ENCODE results near the gene ADH1A.
"Not testable (repeated sequence)": the region's sequence is repeated elsewhere in the genome, so short reads cannot be mapped to it uniquely, and the experiment has no call there.

The ADH1A gene

DNA sequence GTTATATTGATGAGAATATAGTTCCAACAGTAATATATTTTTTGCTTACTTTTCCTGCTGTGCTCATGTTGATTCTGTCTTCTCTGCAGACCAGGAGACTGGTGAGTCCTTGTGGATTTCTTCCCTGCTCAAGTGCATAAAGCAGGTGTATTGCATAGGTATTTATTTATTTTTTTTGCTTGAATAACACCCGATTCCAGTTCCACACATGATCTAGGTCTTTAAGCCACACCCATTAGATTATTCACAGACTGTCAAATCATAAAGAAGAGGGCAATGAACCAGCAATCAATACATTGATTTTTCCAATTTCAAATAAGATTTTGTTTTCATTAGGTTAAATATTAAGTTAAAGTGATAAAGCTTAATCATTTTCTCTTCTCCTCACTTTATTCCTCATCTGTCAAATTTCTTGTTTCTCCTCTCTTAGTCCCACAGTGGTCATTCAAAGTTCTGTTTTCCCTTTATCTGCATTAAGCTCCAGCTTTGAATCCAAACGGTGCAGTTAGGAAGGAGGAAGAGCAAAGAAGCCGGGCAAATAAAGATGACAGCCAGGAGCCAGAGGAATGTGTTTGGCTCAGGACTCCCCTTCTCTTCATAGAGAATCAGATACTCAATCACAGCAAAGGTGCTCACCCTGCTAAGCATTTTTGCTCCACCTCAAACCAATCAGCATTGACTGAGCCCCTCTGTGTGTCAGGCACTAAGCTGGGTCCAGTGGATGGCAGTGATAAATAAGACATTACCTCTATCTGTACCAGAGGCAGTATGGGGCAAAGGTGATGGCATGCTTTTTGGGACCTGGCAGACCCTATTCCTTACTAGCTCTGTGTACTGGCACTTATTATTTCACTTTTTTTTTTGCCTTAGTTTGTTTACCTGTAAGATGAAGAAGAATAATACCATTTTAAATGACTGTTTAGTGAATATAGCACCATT, at the start of gene ADH1A:
ADH1A (minus strand) TSS at position 138 of the 939 bp plus-strand sequence; CDS start at position 67, 71 bp downstream.
- DNase-seq: no peak

DNA sequence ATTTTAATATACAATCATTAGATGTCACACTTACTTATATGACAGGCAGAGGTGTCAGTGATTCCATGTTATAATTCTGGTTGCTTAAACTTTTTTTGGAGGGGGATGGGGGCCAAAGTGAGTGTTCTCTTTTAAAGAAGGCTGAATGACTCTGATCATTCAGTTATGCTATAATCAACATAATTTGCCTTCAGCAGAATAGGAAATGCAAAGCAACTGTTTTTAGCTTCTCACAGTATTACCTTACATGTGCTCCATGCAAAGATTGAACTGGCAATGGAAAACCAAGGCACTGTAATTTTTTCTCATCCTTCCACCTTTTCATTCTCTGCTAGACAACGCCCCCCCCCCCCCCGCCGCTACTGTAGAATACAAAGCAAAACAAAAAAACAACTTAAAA, 48.4 kb upstream of the ADH1A start:
- no peak for DNase-seq

DNA sequence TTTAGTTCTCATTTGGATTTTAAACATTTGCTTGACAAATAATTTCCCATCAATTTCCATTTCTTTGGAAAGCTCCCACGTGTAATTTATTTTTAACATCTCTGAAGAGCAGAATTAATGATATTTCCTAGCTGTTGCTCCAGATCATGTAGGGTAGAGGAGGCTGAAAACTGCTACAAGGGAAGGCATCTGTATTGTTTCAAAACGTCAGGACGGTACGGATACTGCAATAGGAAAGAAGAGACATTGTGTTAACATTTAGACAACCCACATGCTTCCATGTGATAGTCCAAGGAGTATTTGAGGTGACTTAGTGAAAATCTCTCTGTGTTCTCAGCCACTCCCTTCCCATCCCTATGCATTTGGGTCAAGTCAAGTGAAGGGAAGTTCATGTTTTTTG, 45.8 kb upstream of the ADH1A start:
- no peak for DNase-seq

DNA sequence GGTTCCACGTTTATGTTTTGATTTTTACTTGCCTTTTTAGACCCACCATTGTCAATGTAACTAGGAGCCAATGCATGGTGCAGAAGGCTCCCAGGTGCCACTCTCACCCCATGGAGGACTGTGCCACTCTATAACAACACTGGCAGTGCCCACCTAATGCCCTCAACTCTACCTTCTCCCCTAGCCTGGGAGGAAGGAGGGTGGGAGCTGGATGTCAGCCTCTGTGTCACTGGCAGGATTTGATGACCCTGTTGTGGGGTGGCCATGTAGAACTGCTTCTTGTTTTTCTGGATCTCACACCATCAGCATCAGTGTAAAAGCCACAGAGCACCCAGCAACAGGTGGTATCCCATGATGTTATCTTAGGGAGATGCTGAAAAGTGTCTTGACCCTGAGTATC, 44.1 kb upstream of the ADH1A start:
- DNase-seq: no peak

DNA sequence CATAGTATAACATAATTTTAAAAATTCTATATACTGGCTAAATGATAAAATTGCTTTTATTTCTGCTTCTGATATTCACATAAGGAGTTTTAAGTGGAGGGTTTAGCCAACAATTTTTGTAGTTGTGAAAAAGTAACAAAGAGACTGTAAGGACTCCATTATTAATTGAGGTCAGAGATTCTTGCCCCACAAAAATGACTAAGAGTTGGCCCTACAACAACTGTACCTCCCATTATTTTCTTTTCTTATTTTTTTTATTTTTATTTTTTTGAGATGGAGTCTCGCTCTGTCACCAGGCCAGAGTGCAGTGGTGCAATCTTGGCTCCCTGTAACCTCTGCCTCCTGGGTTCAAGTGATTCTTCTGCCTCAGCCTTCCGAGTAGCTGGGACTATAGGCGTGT, 39.9 kb upstream of the ADH1A start:
- no peak for DNase-seq

DNA sequence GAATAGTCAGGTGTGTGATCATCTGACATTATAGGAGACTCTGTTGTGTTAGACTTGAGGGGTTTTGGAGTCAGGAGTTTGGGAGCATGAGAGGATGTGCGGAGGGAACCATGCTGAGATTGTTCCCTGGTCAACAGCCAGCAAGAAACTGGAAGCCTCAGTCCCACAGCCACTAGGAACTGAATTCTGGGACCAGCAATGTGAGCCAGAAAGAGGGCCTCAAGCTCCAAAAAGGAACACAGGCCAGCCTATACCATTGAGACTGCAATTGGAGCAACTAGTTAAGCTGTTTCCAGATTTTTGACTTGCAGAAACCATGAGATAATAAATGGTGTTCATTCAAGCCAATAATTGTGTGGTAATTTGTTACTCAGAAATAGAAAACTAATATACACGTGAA, 39.1 kb upstream of the ADH1A start:
- DNase-seq: no peak

DNA sequence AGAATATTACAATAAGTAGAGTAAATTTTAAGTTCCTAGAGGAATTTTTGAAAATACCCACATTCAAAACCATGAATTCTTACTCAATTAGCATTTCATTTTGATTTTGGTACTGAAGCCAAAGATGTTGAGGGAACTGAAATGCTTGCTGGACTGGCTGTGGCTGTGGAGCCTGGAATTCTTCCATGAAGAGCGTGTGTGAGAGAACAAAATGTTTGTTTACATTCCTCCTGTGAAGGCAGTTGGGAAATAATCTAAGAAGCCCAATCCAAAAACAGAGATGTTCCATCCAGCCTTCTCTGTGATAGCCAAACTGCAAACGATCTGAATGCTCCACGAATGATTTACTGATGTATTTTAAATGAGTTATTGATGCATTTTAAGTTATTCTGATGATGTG, 34.2 kb upstream of the ADH1A start:
- DNase-seq: peak; percentile 63

DNA sequence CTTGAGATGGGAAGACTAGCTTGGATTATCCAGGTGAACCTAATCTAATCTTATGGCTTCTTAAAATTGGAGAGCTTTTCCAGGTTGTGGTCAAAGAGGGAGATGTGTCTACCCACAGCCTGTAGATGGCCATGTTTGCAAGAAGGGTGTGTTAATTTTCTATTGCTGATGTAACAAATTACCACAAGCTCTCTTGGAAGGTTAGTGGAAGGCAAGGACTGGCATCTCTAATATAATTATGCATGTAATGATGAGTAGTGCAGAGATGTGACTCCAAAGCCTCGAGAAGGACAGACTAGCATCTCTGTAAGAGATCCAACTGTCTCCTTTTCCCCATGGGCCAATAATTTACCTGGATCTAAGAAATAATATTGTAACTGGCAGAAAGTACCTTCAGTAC, 33.6 kb upstream of the ADH1A start:
- DNase-seq: no peak

DNA sequence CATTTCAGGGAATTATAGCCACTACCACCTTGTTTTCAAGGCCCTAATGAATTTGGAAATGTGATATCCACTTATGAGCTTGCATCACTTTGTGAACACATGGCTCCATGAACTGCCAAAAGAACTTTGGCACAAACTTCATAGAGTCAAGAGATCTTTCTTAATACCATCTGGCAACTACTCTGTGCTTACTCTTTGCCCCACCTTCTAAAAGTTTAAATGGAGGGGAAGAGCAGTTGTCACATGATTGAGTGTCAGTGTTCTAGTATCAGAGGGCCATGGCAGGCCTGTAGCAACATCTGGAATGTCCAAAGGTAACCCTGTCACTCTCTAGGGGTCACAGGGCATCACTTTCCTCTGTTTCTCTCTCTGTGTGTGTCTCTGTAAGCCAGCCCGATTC, 33.0 kb upstream of the ADH1A start:
- DNase-seq: no peak

DNA sequence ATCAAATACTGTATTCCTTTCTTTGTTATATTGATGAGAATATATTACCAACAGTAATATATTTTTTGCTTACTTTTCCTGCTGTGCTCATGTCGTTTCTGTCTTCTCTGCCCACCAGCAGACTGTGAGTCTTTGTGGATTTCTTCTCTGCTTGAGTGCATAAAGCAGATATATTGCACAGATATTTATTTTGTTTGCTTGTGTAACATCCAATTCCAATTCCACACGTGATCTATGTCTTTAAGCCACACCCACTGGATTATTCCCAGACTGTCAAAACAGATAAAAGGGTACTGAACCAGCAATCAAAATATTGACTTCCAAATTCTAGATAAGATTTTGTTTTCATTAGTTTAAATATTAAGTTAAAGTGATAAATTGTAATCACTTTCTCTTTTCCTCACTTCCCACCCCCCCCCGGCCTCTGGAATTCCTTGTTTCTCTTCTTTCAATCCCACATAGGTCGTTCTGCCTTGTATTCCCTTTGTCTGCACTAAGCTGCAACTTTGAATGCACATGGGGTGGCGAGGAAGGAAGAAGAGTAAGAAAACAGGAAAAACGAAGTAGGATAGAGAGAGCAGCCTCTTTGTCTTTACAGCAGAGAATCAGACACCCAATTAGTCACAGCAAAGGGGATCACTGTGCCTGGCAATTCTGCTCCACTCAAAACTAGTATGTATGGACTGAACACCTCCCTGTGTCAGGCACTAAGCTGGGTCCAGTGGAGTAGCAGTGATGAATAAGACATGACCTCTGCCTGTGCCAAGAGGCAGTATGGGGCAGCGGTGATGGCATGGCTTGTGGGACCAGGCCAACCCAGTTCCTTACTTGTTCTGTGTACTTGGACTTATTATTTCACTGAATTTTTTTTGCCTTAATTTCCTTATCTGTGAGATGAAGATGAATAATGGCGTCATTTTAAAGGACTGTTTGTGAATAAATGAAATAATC, 30.7 kb upstream of the ADH1A start, which contains the start of gene ADH1B:
ADH1B (minus strand) TSS at position 161 of the 951 bp plus-strand sequence; CDS start at position 91, 70 bp downstream.
- no peak for DNase-seq

DNA sequence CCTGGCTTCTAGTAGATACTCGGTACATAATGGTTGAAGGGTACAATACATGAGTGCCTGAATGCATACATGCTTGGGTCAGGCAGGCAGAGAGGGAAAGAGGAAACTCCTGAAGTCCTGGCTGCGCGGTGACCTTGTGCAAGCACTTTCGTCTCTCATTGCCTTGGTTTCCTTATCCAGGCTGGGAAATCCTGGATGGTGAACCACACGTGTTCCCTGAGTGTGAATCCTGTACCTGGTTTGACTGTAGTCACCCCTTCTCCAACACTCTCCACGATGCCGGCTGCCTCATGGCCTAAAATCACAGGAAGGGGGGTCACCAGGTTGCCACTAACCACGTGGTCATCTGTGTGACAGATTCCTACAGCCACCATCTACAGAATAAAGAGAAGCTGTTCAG, 27.0 kb upstream of the ADH1A start:
- DNase-seq: not testable (repeated sequence)

DNA sequence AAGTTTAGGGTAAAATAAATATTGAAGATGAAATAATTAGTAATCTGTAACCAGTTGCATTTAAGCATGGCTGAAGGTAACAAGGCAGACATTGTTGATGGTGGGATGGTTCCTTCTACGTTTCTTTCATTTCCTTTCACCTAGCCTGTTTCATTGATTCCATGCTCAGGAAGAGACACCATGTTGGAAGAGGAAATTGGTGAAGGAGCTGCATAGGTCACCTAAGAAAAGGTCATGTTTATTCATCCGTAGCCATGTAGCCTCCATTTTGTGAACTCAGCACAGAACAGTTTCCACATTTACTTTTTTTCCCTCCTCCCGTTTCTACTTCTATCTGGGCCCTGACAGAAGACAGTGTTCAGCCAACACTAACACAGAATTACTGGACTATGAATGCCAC, 26.6 kb upstream of the ADH1A start:
- DNase-seq: no peak

DNA sequence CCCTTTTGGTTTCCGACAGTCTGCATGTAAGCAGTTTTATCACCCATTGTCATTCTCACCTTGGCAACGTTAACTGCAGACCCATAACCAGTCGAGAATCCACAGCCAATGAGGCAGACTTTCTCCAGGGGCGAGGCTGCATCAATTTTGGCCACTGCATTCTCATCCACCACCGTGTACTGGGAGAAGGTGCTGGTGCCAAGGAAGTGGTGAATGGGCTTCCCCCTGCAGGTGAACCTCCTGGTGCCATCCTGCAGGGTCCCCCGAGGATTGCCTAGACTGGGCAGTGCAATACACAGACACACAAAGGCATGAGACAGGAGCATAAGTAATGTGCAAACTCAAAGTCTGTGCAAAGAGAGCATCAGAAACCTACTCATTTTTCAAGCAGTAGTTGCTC, 25.1 kb upstream of the ADH1A start:
- no peak for DNase-seq

DNA sequence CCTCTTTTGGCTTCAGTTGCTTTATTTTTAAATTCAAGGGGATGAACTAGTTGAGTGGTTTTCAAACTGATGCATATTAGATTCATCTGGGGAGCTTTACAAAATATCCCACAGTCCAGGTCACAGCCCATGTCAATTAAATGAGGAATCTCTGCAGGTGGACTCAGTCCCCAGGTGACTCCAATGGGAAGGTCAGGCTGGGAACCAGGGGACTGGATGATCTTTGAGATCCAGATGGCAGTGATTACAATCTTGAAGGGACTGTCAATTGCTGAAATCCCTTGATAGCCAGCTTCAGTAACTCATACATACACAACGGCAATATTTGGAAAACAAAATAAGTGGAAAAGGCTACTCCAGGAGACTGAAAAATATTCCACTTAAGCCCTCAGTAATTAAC, 23.4 kb upstream of the ADH1A start:
- DNase-seq: no peak

DNA sequence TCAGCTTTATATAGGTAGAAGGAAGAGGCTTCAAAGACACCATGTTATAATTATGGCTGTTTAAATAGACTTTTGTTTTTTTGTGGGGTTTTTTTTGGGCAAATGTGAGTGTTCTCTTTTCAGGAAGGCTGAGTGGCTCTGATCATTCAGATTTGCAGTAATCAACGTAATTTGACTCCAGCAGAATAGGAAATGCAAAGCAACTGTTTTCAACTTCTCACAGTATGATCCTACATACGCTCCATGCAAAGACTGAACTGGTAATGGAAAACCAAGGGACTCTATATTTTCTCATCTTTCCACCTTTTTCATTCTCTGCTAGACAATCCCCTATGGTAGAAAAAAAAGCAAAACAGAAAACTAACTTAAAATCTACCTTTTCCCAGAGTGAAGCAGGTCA, 19.6 kb upstream of the ADH1A start:
- DNase-seq: no peak

DNA sequence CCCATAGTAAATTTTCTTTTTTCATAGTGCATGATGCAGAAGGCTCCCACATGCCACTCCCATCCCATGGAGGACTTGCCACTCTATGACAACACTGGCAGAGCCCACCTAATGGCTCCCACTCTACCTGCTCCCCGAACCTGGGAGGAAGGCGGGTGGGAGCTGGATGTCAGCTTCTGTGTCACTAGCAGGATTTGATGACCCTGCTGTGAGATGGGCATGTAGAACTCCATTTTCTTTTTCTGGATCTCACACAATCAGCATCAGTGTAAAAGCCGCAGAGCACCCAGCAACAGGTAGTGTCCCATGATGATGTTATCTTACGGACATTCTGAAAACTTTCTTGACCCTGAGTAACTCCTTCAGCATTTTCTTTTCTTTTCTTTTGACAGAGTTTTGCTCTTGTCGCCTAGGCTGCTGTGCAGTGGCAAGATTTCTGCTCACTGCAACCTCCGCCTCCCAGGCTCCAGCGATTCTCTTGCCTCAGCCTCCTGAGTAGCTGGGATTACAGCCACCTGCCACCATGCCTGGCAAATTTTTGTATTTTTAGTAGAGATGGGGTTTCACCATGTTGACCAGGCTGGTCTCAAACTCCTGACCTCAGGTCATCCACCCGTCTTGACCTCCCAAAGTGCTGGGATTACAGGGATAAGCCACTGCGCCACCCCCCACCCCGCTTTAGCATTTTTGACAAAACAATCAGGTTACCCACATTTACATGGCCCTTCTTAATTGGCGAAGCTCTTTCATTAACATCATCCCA, 15.0 kb upstream of the ADH1A start:
- no peak for DNase-seq

DNA sequence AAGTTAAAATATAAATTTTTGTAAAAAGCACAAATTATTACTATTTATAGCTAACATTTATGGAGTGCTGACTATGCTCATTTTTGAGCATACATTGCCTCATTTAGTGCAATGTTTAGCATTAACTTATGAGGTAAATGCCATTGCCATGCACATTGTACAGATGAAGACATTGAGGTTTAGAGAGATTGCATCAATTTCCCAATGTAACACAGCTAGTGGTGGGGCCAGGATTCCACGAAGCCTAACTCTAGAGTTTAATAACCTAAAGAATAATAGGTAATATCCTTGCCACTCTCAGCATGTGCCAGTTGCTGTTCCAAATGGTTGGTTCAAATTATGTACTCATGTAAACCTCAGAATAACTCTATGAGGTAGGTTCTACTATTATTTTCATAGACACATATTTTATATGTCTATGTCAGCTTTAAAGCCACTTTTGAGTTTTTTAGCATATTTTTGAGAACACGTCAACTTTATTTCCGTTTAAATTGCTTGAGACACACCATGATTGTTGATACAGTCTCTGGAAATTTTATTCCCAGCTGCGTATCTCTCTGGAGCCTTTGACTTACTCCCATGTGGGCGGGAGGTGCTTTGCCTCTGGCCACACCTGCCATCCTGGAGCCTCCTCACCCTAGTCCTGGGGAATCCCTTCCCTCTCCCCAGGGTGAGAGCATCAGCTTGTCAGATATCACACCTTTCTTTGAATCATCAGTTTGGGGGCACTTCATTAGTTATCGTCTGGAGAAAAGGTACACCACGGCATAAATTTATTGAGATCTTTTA, 10.8 kb upstream of the ADH1A start:
- no peak for DNase-seq

DNA sequence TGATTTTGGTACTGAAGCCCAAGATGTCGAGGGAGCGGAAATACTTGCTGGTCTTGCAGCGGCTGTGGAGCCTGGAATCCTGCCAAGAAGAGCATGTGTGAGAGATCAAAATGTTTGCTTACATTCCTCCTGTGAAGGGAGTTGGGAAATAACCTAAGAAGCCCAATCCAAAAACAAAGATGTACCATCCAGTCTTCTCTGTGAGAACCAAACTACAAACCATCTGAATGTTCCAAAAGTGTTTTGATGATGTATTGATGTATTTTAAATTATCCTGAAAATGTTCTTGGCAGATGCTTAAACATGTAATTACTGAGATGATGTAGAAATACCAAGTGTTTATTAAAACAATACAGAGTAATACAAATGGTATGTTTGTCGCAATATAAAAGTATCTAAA, 10.1 kb upstream of the ADH1A start:
- peak; percentile 83 for DNase-seq

DNA sequence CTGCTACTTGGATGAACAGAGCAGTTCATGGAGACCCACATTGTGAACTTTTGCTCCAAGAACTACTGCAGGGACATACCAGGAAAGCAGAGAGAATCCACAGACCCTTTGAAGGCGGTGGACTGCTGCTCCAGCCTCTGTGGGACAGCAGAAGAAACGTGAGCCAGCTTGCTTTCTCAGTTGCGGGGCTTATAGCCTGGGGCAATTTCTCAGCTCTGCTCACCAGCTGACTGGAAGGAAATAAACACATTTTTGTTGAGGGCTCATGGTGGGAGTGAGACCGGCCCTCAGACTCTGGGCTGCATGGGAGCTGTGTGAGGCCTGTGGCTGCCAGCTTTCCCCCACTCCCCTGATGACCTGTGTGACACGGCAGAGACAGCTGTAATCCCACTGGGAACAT, 2.6 kb upstream of the ADH1A start:
- DNase-seq: no peak

DNA sequence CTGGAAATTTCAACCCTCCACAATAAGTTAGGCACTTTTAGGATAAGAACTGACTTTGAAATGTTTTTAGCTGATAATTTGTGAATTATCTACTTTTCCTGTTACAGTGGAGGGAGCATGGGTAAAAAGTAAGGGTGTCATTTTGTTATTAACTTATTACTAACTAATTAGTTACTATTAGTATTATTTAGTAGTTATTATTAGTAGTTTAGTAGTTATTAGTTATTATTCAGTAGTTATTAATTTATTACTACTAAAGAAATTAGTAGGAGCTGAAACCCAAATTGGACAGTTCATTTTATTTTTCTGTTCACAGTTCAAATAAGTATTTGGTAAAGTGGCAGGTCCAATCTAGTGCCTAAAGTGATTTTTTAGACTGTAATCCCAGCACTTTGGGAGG, 5.4 kb downstream of the ADH1A start:
- DNase-seq: no peak

DNA sequence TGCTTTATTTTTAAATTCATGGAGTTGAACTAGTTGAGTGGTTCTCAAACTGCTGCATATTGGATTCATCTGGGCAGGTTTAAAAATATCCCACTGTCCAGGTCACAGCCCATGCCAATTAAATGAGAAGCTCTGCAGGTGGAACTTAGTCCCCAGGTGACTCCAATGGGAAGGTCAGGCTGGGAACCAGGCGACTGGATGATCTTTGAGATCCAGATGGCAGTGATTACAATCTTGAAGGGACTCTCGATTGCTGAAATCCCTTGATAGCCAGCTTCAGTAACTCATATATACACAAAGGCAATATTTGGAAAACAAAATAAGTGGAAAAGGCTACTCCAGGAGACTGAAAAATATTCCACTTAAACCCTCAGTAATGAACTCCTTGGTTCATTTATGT, 8.1 kb downstream of the ADH1A start:
- DNase-seq: no peak

DNA sequence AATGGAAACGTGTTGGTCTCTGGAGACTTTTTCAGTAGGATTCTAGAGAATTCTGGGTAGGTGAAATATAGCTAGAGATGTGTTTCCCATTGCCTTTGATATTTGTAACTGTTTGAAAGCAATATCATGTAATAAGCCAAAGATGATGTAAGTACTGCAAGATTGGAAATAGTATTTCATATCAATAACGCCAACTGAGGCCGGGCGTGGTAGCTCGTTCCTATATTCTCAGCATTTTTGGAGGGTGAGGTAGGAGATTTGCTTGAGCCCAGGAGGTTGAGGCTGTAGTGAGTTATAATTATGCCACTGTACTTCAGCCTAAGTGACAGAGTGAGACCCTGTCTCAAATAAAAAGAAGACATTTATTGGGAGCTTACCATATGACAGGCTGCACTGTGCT, 9.5 kb downstream of the ADH1A start:
- no peak for DNase-seq
